HFFc6 (cell line): Measurements from ENCODE around the gene PTPN21. TPM values are rescaled to one million over a fixed set of nuclear protein-coding genes. Genes with fewer than 3 reads are reported as not detected.

Source experiments
- DNase-seq: peaks from one replicate; pipeline ENCODE4 v3.0.0-alpha.2; 2018
- H3K27ac Mint-ChIP-seq: 2 replicates; pipeline ENCODE4 v1.8.0; 2020; ENCODE audit warnings: mild to moderate bottlenecking, mixed read lengths
- H3K27me3 Mint-ChIP-seq: 2 replicates; pipeline ENCODE4 v1.8.0; 2021; ENCODE audit warnings: mild to moderate bottlenecking, moderate library complexity, mixed read lengths; ENCODE audit not compliant: insufficient read depth
- H3K36me3 Mint-ChIP-seq: 2 replicates; pipeline ENCODE4 v1.8.0; 2021; ENCODE audit warnings: low read depth, mixed read lengths
- H3K4me1 Mint-ChIP-seq: 2 replicates; pipeline ENCODE4 v1.8.0; 2020; ENCODE audit warnings: low read depth, mixed read lengths
- H3K4me3 Mint-ChIP-seq: 2 replicates; pipeline ENCODE4 v1.8.0; 2020; ENCODE audit warnings: mild to moderate bottlenecking, moderate library complexity, mixed read lengths
- H3K9me3 Mint-ChIP-seq: 2 replicates; pipeline ENCODE4 v1.8.0; 2020; ENCODE audit warnings: mild to moderate bottlenecking, mixed read lengths
- long read RNA-seq: library from polyadenylated mRNA; unstranded; transcript quantifications from one replicate; pipeline ENCODE4 v2.0.0, GENCODE V29; 2019
- total RNA-seq, 6 experiments: library from RNA; stranded (reverse); fragmentation: NEBNext Ultra II Directional; extraction: Animal tissue kit (Norgen Biotek cat#: 25700); gene quantifications; 2 replicates in 1 of 6; 3 replicates in 5 of 6; pipeline ENCODE4 v1.2.3, GENCODE V29; 2021
- TF ChIP-seq, protein P1 (sequence below): fragments of 200-600 bp; sonication (generic); IDR thresholded peaks from 2 replicates; pipeline ENCODE4 v1.5.0; 2021; ENCODE audit warnings: antibody characterized with exemption, mild to moderate bottlenecking

Gene PTPN21
- total RNA-seq: 10 to 100 TPM; 22.0 to 25.9 (median 24.9) TPM
- long read RNA-seq, partial matches to known transcripts: 3 of 7 reads
- long read RNA-seq, other reads (novel, unspliced or antisense): 4 of 7 reads

DNA sequence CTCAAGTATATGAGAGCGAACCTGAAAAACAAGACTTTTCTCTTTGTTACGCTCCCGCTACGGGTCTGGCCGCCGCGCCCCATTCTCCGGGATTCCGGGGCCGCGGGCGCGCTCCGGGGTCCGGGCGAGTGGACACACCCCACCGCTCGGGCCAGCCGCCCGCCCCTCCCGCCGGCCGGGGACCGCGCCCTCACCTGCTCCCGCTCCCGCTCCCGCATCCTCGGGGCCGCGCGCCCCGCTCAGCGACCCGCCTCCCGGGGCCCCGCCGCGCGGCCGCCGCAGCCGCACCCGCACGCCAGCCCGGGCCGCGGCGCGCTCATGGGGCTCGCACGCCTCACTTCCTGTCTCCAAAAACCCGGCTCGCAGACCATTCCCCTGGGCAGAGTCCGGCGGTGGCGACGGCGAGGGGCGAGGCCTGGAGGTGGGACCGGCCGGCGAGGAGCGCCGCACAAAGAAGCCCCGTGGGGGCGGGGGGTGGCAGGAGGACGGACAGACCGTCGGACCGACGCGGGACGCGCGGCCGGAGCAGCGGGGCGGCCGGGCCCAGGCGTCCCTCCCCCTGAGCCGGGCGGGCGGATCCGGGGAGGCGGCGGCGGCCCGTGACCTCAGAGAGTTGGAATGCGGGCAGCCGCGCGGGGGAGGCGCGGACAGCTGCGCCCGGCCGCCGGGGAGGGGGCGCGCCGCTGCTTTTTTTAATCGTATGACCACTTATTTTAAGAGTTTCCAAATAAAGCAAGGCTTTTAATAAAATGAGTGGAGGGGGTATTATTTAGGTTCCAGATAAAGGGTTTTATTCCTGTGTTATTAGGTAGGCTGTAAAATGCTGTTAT lies at the start of gene PTPN21:
TSS of gene PTPN21 (minus strand) at position 551 of the 830 bp plus-strand sequence. CDS start 4,590 bp downstream, outside the sequence.
- Mint-ChIP-seq H3K9me3 (no peaks in the 10 kb centered on the region), H3K4me1 (peaks cover 53% of the 10 kb centered on the region), H3K27ac (peak within 1 kb of the TSS; percentile 85), H3K27me3 (no peaks in the 10 kb centered on the region; the same call in 1 of the 2 replicates), H3K4me3 (peak within 1 kb of the TSS; percentile 98), H3K36me3 (0 out of 2 replicates have a peak, but pooled peaks cover 4% of the 10 kb centered on the region)
- DNase-seq: peak; percentile 51
- TF ChIP-seq, protein P1, sequence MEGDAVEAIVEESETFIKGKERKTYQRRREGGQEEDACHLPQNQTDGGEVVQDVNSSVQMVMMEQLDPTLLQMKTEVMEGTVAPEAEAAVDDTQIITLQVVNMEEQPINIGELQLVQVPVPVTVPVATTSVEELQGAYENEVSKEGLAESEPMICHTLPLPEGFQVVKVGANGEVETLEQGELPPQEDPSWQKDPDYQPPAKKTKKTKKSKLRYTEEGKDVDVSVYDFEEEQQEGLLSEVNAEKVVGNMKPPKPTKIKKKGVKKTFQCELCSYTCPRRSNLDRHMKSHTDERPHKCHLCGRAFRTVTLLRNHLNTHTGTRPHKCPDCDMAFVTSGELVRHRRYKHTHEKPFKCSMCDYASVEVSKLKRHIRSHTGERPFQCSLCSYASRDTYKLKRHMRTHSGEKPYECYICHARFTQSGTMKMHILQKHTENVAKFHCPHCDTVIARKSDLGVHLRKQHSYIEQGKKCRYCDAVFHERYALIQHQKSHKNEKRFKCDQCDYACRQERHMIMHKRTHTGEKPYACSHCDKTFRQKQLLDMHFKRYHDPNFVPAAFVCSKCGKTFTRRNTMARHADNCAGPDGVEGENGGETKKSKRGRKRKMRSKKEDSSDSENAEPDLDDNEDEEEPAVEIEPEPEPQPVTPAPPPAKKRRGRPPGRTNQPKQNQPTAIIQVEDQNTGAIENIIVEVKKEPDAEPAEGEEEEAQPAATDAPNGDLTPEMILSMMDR: no peak; the same call in 1 of the 2 replicates

DNA sequence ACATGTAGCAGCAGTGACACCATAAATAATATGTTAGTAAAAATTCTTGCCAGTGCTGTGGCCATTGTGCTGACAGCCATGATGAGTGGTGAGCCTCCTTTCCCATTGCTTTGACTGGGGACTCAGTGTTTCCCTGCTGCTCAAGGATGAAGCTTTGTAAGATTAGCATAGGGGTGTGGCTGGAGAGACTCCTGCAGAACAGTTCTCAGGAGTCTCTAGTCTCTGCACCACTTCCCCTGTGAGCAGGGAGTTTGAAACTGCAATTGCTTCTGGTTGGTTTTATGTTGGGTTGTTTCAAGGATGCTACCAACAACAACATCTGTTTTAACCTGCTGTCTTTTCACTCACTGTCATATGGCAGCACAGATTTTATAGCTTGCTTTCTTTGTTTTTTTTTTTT lies 49.4 kb upstream of the PTPN21 start:
- H3K4me3 Mint-ChIP-seq: no peak overlapping the region
- H3K36me3 Mint-ChIP-seq: peaks cover 49% of the 10 kb centered on the region
- no peak for DNase-seq
- peaks cover 3% of the 10 kb centered on the region for H3K27me3 Mint-ChIP-seq
- no peak overlapping the region for H3K27ac Mint-ChIP-seq
- TF ChIP-seq, protein P1: no peak
- no peaks in the 10 kb centered on the region for H3K9me3 Mint-ChIP-seq
- peaks cover 18% of the 10 kb centered on the region for H3K4me1 Mint-ChIP-seq

DNA sequence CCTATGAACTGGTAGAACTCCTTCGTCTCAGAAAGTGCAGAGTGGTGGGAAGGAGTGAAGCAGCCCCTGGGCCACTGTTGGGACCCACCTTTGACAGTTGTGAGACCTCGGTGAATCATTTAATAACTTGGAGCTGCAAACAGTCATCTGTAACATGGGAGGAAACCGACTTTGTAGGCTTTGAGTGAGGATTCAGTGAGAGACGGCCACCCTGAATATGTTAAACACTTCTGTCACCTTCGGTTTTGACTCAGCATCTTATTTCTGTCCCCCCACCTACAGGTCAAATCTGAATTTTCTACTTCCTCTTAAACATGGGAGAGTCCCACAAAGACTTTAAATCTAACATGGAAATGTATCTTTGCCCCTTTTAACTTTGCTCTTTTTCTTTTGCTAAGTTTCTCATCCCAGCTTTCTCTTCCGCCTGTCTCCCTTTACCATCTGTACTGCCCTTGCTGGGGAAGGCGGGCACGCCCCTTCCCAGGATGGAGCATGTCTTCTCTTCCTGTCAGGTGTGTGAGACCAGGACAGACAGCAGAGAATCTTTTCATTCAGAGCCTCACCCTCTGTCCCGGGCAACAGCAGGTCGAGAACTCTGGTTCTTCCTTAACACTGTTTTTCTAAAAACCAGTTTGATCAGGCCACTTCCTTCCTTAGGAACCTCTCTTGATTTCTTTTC lies 45.1 kb upstream of the PTPN21 start:
- Mint-ChIP-seq H3K4me3 (no peak overlapping the region), H3K36me3 (peaks cover 58% of the 10 kb centered on the region), H3K27ac (peak overlapping the region; percentile 14)

DNA sequence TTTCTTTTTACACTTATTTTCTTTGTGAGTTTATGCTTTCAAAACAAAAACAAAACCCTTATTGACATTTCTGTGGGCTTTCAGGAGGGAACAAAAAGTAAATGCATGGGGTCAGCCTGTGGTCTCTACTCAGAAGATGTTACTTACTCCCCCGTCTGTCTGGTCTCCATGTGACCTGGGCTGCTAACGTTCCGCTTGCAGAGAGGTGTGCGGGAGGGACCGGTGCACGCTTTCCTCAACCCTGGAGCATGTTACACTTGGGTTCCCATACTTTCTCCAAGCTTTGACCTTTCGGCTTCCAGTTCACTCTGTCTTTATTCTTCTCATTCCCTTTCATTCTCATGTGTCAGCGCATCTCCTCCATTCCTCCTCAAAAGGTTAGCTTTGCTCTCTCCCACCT lies 44.5 kb upstream of the PTPN21 start:
- H3K9me3 Mint-ChIP-seq: no peaks in the 10 kb centered on the region
- no peak overlapping the region for H3K4me3 Mint-ChIP-seq
- H3K36me3 Mint-ChIP-seq: peaks cover 58% of the 10 kb centered on the region
- H3K27me3 Mint-ChIP-seq: peaks cover 3% of the 10 kb centered on the region; the same call in 1 of the 2 replicates
- TF ChIP-seq, protein P1: no peak
- no peak for DNase-seq
- peak overlapping the region; percentile 14; the same call in 1 of the 2 replicates for H3K27ac Mint-ChIP-seq
- H3K4me1 Mint-ChIP-seq: no peaks in the 10 kb centered on the region; the same call in 1 of the 2 replicates

More for the DNA sequence above, 45.1 kb upstream of the PTPN21 start:
- H3K27me3 Mint-ChIP-seq: peaks cover 3% of the 10 kb centered on the region; the same call in 1 of the 2 replicates
- no peak for DNase-seq
- no peaks in the 10 kb centered on the region for H3K9me3 Mint-ChIP-seq
- TF ChIP-seq, protein P1: no peak
- peaks cover under 1% of the 10 kb centered on the region; the same call in 1 of the 2 replicates for H3K4me1 Mint-ChIP-seq

DNA sequence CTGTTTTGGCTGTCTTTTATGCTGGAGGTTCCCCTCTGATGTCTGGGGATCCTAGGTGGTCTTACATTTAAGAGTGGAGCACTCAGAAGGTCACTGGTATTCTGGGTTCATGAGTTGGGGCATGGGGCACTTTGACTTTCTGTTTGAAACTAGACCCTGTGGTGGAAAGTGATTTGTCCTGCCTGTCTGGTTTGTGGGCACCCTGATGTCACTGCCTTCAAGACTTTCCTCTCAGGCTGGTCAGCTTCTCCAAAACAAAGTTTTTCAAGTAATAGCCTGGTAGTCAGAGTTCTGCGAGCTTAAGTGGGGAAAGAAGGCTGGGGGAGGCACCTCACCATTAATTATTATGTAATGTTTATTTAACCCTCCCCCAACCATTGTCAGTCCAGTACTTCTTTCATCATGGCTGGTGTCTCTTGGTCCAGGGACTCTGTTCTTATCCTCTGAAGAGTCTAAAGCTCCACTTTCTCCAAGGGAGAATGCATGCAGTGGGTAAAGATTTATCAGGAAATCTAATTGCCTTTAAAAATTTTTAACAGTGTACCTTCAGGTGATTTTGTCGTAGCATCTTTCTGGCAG lies 43.4 kb upstream of the PTPN21 start:
- H3K27ac Mint-ChIP-seq: no peak overlapping the region
- peaks cover 61% of the 10 kb centered on the region for H3K36me3 Mint-ChIP-seq

More for the DNA sequence above, 43.4 kb upstream of the PTPN21 start:
- Mint-ChIP-seq H3K9me3 (no peaks in the 10 kb centered on the region), H3K4me3 (no peak overlapping the region), H3K27me3 (peaks cover 3% of the 10 kb centered on the region; the same call in 1 of the 2 replicates), H3K4me1 (no peaks in the 10 kb centered on the region; the same call in 1 of the 2 replicates)
- TF ChIP-seq, protein P1: no peak
- no peak for DNase-seq
